ENCODE data around the gene GOPC. TPM values are rescaled to one million over a fixed set of nuclear protein-coding genes. Genes with fewer than 3 reads are reported as not detected.
A peak's percentile ranks its signal among the peaks of the same experiment; 100 is the strongest.

Gene GOPC
- total and polyA plus RNA-seq, 2 of the 13 experiments (the other 11 are each of a cell fraction or from before 2014, with no cell fraction given), result 20.9 to 41.5 TPM

DNA sequence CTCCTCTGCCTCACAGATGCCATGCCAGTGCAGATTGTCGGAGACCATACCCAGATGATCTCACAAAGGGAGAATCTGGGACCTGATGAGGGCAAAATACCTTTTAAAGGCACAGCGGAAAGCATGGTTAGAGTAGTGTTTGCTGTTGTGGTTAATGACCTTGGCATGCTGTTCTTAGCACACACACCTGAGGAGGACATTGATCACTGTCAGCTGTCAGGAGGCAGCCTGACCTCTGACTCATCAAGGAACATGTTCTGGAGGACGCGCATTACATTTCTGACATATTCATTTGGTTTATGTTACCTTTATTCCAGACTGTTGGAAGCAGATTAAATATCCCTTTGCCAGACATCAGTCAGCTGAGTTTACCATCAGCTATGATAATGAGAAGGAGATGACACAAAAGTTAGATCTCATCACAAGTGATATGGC is 57.1 kb downstream of the GOPC start (continued):
- TF ChIP-seq KLF16 (CRISPR knock-in tag; IDR thresholded peaks at IDR 0.05), result 0 out of 4 replicates have a peak, but pooled peaks of 1 of the 2 experiments have one; percentile 27
- TF ChIP-seq RELA (CRISPR knock-in tag; IDR thresholded peaks at IDR 0.05), result no peak
- peak; percentile 75; the same call in 1 of the 2 replicates for TF ChIP-seq ETV5 (CRISPR knock-in tag; IDR thresholded peaks at IDR 0.05; ENCODE audit: borderline replicate concordance)
- TF ChIP-seq ZNF446 (CRISPR knock-in tag; IDR thresholded peaks at IDR 0.05), result no peak
- 0 out of 2 replicates have a peak, but pooled peaks have one; percentile 26 for TF ChIP-seq KAT8 (CRISPR knock-in tag; IDR thresholded peaks at IDR 0.05)
- TF ChIP-seq RFXAP (CRISPR knock-in tag; IDR thresholded peaks at IDR 0.05; ENCODE audit: borderline replicate concordance), result no peak
- no peak for TF ChIP-seq PRPF4 (IDR thresholded peaks at IDR 0.05; ENCODE audit: low read depth, low read length, poor library complexity, severe bottlenecking)
- peak; percentile 39; the same call in 1 of the 2 replicates for TF ChIP-seq ZNF501 (CRISPR knock-in tag; IDR thresholded peaks at IDR 0.05)
- TF ChIP-seq, protein P1, sequence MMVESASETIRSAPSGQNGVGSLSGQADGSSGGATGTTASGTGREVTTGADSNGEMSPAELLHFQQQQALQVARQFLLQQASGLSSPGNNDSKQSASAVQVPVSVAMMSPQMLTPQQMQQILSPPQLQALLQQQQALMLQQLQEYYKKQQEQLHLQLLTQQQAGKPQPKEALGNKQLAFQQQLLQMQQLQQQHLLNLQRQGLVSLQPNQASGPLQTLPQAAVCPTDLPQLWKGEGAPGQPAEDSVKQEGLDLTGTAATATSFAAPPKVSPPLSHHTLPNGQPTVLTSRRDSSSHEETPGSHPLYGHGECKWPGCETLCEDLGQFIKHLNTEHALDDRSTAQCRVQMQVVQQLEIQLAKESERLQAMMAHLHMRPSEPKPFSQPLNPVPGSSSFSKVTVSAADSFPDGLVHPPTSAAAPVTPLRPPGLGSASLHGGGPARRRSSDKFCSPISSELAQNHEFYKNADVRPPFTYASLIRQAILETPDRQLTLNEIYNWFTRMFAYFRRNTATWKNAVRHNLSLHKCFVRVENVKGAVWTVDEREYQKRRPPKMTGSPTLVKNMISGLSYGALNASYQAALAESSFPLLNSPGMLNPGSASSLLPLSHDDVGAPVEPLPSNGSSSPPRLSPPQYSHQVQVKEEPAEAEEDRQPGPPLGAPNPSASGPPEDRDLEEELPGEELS (CRISPR knock-in tag; IDR thresholded peaks at IDR 0.05), result peak; percentile 31; the same call in 1 of the 2 replicates
- TF ChIP-seq BRCA1 (CRISPR knock-in tag; IDR thresholded peaks at IDR 0.05), result no peak
- TF ChIP-seq ZNF337 (CRISPR knock-in tag; IDR thresholded peaks at IDR 0.05; ENCODE audit: borderline replicate concordance, low read depth), result no peak
- TF ChIP-seq HOXA3 (CRISPR knock-in tag; IDR thresholded peaks at IDR 0.05), result peak; percentile 44; the same call in 1 of the 2 replicates
- TF ChIP-seq, protein P2, sequence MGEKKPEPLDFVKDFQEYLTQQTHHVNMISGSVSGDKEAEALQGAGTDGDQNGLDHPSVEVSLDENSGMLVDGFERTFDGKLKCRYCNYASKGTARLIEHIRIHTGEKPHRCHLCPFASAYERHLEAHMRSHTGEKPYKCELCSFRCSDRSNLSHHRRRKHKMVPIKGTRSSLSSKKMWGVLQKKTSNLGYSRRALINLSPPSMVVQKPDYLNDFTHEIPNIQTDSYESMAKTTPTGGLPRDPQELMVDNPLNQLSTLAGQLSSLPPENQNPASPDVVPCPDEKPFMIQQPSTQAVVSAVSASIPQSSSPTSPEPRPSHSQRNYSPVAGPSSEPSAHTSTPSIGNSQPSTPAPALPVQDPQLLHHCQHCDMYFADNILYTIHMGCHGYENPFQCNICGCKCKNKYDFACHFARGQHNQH (CRISPR knock-in tag; IDR thresholded peaks at IDR 0.05), result peak; percentile 62; the same call in 1 of the 2 replicates
- TF ChIP-seq CHD2 (IDR thresholded peaks at IDR 0.05; ENCODE audit: low read depth, low read length), result no peak
- TF ChIP-seq, protein P3, sequence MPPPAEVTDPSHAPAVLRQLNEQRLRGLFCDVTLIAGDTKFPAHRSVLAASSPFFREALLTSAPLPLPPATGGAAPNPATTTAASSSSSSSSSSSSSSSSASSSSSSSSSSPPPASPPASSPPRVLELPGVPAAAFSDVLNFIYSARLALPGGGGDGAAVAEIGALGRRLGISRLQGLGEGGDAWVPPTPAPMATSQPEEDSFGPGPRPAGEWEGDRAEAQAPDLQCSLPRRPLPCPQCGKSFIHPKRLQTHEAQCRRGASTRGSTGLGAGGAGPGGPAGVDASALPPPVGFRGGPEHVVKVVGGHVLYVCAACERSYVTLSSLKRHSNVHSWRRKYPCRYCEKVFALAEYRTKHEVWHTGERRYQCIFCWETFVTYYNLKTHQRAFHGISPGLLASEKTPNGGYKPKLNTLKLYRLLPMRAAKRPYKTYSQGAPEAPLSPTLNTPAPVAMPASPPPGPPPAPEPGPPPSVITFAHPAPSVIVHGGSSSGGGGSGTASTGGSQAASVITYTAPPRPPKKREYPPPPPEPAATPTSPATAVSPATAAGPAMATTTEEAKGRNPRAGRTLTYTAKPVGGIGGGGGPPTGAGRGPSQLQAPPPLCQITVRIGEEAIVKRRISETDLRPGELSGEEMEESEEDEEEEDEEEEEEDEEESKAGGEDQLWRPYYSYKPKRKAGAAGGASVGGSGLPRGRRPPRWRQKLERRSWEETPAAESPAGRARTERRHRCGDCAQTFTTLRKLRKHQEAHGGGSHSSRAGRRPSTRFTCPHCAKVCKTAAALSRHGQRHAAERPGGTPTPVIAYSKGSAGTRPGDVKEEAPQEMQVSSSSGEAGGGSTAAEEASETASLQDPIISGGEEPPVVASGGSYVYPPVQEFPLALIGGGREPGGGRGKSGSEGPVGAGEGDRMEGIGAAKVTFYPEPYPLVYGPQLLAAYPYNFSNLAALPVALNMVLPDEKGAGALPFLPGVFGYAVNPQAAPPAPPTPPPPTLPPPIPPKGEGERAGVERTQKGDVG (CRISPR knock-in tag; IDR thresholded peaks at IDR 0.05; ENCODE audit: borderline replicate concordance), result peak; percentile 75; the same call in 1 of the 2 replicates
- TF ChIP-seq, protein P4, sequence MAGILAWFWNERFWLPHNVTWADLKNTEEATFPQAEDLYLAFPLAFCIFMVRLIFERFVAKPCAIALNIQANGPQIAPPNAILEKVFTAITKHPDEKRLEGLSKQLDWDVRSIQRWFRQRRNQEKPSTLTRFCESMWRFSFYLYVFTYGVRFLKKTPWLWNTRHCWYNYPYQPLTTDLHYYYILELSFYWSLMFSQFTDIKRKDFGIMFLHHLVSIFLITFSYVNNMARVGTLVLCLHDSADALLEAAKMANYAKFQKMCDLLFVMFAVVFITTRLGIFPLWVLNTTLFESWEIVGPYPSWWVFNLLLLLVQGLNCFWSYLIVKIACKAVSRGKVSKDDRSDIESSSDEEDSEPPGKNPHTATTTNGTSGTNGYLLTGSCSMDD (CRISPR knock-in tag; IDR thresholded peaks at IDR 0.05), result no peak
- TF ChIP-seq ZNF432 (CRISPR knock-in tag; IDR thresholded peaks at IDR 0.05; ENCODE audit: borderline replicate concordance), result no peak
